Measurements from ENCODE around the gene L2HGDH.

Gene L2HGDH

DNA sequence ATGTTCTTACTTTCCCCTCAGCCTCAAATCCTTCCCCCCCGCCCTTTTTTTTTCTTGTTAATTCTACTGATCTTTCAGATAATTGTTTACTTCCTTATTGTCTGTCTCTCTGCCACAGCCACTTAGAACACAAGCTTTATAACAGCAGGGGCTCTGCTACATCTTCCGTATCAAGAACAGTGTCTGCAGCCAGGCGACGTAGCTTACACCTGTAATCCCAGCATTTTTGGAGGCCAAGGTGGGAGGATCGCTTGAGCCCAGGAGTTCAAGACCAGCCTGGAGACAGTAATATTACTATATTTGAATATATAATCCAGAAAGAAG, 86.1 kb downstream of the L2HGDH start:
- DNase-seq, result no peak

DNA sequence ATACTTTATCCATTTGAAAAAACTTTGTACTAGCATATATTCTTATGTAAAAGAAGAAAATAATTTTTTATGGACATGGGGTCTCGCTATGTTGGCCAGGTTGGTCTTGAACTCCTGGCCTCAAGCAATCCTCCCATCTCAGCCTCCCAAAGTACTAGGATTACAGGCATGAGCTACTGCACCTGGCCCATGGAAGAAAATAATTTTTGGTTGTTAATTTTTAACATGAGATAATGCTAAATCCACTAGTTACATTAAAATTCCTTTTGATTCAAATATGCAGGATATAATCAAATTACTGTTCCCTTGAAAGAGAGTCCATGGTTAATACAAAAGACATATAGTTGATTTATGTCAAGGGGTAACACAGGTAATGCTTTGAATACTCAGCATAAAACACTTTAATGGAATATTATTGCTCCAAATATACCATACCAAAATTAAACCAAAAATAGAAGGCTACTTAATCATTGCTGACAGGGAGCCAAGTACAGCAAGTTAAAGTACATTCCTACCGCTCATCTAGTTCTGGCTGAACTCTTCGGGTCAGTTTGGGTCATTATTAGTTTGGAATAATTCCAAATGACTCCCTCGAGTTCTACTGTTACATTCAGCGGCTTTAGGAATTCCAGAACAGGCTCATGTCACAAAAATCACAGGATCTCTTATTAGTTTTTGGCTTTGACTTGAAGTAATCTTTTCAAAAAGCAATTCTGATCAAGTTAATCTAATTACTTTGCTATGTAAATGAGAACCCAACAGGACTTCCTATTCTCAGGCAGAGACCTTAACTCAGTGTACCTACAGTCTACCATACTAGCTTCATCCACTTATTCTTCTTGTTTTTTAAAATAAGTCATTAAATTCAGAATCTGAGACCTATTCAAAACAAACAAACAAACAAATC, 86.7 kb downstream of the L2HGDH start:
- DNase-seq, result no peak

DNA sequence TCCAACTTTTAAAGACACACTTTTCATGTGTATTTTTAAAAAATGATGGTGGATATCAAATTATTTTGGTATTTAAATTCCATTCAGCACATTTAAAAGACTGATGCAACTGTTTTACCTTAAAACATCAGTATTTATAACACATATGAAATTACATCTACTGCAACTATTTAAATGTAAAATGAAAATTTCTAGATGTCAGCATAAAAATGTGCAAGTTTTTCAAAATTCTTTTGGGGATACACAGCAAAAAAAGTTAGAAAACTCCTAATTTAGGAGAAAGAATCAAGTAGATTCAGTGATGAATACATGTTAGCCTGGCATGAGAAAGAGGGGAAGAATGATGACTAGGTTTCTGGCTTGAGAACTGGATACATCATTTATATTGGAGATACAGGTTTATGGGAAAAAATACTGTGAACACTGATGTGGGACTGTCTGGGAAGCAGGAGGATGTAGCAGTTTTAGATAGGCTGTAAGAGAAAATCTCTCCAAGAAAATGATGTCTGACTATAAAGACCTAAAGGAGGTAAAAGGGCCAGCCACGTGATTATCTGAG, 89.9 kb downstream of the L2HGDH start:
- no peak for DNase-seq

DNA sequence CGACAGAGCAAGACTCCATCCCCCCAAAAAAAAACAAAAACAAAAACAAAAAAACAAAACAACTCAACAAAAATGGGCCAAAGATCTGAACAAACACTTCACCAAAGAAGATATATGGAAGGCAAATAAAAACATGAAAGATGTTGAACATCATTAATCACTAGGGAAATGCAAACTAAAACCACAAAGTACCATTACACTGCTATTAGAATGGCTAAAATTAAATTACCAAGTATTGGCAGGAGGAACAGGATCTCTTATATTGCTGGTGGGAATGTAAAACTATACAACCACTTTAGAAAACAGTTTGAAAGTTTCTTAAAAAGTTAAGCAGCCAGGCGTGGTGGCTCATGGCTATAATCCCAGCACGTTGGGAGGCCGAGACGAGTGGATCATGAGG, 93.5 kb downstream of the L2HGDH start:
- DNase-seq, result no peak

DNA sequence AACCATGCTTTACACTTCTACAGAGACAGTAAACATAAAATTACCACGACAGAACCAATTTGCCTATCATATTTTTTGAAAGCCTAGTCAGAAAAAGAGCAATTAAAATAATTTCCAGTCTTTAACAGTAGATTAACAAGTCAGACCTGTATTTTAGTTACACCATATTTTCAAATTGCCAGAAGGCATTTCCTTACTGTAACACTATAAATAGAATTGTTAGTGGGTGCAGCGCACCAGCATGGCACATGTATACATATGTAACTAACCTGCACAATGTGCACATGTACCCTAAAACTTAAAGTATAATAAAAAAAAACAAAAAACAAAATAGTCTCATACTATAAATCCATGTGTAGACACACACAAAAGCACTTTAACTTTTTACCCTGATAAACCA, 96.6 kb downstream of the L2HGDH start:
- no peak for DNase-seq

DNA sequence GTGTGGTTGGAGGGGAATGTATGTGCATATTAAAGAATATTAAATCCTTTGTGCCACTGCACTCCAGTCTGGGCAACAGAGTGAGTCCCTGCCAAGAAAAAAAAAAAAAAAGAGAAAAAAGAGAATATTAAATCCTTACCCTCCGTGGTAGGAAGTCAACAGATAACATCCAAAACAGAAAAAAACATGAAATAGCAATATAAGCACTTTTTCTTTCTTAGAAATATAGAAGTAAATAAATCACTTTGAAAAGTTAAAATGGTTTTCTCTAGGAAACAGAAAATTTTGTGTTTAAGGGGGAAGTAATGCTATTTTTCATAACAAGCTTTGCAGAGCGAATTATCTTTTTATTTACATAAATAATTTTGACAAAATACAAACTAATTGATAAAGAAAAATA, 98.2 kb downstream of the L2HGDH start:
- no peak for DNase-seq

- DNase-seq, result no peak
These were observed 99.3 kb downstream of the L2HGDH start for GRCh38 chr14:50212726-50213125.

DNA sequence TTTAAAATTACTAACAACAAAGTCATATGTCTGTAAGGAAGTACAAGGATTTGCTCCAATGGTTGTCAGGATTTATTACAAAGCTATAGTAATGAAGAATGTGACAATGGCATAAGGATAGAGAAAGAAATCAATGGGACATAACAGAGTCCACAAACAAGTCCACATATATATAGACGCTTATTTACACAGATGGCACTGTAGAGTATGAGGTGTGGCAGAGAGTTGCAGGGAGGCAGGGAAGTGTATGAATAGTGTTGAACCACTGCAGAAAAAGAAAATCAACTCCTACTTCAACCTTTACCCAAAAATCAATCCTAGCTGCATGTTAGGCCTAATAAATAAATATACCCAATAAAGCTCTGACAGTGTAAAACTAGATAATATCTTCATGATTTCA, 102.0 kb downstream of the L2HGDH start:
- DNase-seq, result no peak

- no peak for DNase-seq
These were observed 113.5 kb downstream of the L2HGDH start for GRCh38 chr14:50198499-50198898.

DNA sequence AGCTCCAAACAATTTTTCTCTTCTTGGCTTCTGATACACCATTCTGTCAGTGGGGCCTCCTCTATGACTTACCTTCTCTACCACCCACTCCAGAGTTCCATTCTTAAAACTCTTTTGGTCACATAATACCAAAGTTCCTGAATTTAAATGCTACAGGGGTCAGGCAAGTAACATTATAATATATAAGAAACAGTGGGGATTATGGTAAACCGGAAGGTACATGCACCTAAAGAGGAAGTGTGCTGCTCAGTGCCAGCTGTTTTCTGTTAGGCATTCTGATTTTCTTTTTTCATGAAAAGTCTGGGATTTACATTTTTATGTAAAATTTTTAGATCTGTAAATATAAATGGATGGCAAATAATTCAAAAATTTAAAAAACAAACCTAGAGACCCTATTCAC, 120.5 kb downstream of the L2HGDH start:
- no peak for DNase-seq

All from right hindlimb (tissue), 1 donor.